Measurements from ENCODE around the gene NBAS.
"Not testable (repeated sequence)": the region's sequence is repeated elsewhere in the genome, so short reads cannot be mapped to it uniquely, and the experiment has no call there.

Gene NBAS

GRCh38 chr2:15346624-15347023 lies 214.5 kb downstream of the NBAS start:
- no peak for DNase-seq (ENCODE audit: low read depth)
- no peak for TF ChIP-seq CTCF (IDR thresholded peaks at IDR 0.05; ENCODE audit: control insufficient read depth, extremely low read depth, insufficient read depth)
- no peak overlapping the region for H3K4me3 ChIP-seq (ENCODE audit: low read depth, low read length)

- TF ChIP-seq CTCF (IDR thresholded peaks at IDR 0.05; ENCODE audit: control insufficient read depth, extremely low read depth, insufficient read depth), result no peak
Observed at GRCh38 chr2:15337996-15338666, 223.0 kb downstream of the NBAS start.

GRCh38 chr2:15334644-15335326 lies 226.3 kb downstream of the NBAS start:
- TF ChIP-seq CTCF (IDR thresholded peaks at IDR 0.05; ENCODE audit: control insufficient read depth, extremely low read depth, insufficient read depth), result no peak
- DNase-seq (ENCODE audit: low read depth), result peak; percentile 56
- H3K4me3 ChIP-seq (ENCODE audit: low read depth, low read length), result no peak overlapping the region

More at GRCh38 chr2:15337996-15338666, 223.0 kb downstream of the NBAS start:
- no peak overlapping the region for H3K4me3 ChIP-seq (ENCODE audit: low read depth, low read length)
- DNase-seq (ENCODE audit: low read depth), result no peak

GRCh38 chr2:15331787-15332186 lies 229.3 kb downstream of the NBAS start:
- no peak for TF ChIP-seq CTCF (IDR thresholded peaks at IDR 0.05; ENCODE audit: control insufficient read depth, extremely low read depth, insufficient read depth)
- no peak overlapping the region for H3K4me3 ChIP-seq (ENCODE audit: low read depth, low read length)
- DNase-seq (ENCODE audit: low read depth), result no peak

- no peak for TF ChIP-seq CTCF (IDR thresholded peaks at IDR 0.05; ENCODE audit: control insufficient read depth, extremely low read depth, insufficient read depth)
- H3K4me3 ChIP-seq (ENCODE audit: low read depth, low read length), result no peak overlapping the region
Observed at GRCh38 chr2:15325296-15325695, 235.8 kb downstream of the NBAS start.

GRCh38 chr2:15323227-15323626 lies 237.9 kb downstream of the NBAS start:
- no peak for DNase-seq (ENCODE audit: low read depth)
- no peak for TF ChIP-seq CTCF (IDR thresholded peaks at IDR 0.05; ENCODE audit: control insufficient read depth, extremely low read depth, insufficient read depth)
- no peak overlapping the region for H3K4me3 ChIP-seq (ENCODE audit: low read depth, low read length)

More at GRCh38 chr2:15325296-15325695, 235.8 kb downstream of the NBAS start:
- DNase-seq (ENCODE audit: low read depth), result no peak

- not testable (repeated sequence) for H3K4me3 ChIP-seq (ENCODE audit: low read depth, low read length); DNase-seq (ENCODE audit: low read depth)
Observed at GRCh38 chr2:15321481-15321880, 239.7 kb downstream of the NBAS start.
